Kidney (tissue), 14 donors: ENCODE data around the gene MRPL16. TPM values are rescaled to one million over a fixed set of nuclear protein-coding genes. Genes with fewer than 3 reads are reported as not detected.

ENCODE experiments used
- DNase-seq, 5 donors: peaks; one replicate each; pipeline ENCODE4 v3.0.0-alpha.2; 2013 to 2020
- FAIRE-seq: peaks from 2 replicates; lab custom pipeline; 2012; peaks lifted over from hg19 to GRCh38; lab: Jason Lieb, UNC
- H3K27ac ChIP-seq, 2 donors: one replicate each; pipeline ENCODE4 v1.7.0; 2013; ENCODE audit warnings: low read depth in 2 of 2, low read length in 2 of 2, inconsistent platforms in 1 of 2
- H3K27me3 ChIP-seq: one replicate; pipeline ENCODE4 v1.7.1; 2013; ENCODE audit warnings: low read length, inconsistent platforms; ENCODE audit not compliant: control insufficient read depth, insufficient read depth
- H3K36me3 ChIP-seq, 3 donors: one replicate each; pipeline versions ENCODE4 v1.7.0 to v1.7.1; 2013; ENCODE audit warnings: low read length in 3 of 3, control low read depth in 1 of 3, inconsistent platforms in 1 of 3; ENCODE audit not compliant: insufficient read depth in 3 of 3, control insufficient read depth in 2 of 3
- H3K4me1 ChIP-seq, 3 donors: one replicate each; pipeline versions ENCODE4 v1.7.0 to v1.7.1; 2013; ENCODE audit warnings: low read length in 3 of 3, inconsistent platforms in 1 of 3, low read depth in 1 of 3; ENCODE audit not compliant: control insufficient read depth in 2 of 3, insufficient read depth in 2 of 3
- H3K4me3 ChIP-seq, 3 donors: one replicate each; pipeline versions ENCODE4 v1.7.0 to v1.8.1; 2013; ENCODE audit warnings: low read length in 3 of 3, control low read depth in 1 of 3, inconsistent platforms in 1 of 3
- H3K9ac ChIP-seq, 3 donors: one replicate each; pipeline versions ENCODE4 v1.7.0 to v1.7.1; 2013; ENCODE audit warnings: low read length in 3 of 3, control low read depth in 1 of 3, inconsistent platforms in 1 of 3
- H3K9me3 ChIP-seq, 3 donors: one replicate each; pipeline versions ENCODE4 v1.7.0 to v1.7.1; 2013; ENCODE audit warnings: low read length in 3 of 3, control low read depth in 1 of 3, inconsistent platforms in 1 of 3; ENCODE audit not compliant: control insufficient read depth in 2 of 3, insufficient read depth in 1 of 3
- intact Hi-C: fragments of 100-400 bp; cut with DNase I; formaldehyde crosslinking; loops from one replicate; pipeline ENCODE4 v1.11.1; 2022
- polyA plus RNA-seq: library from polyadenylated mRNA; stranded (reverse); fragments of 350-450 nt; fragmentation: Illumina TruSeq; extraction: RNeasy Lipid Tissue Mini Kit (QIAGEN cat#74804); gene quantifications from one replicate; pipeline ENCODE4 v1.2.3, GENCODE V29; 2014; ENCODE audit warnings: low read depth, low replicate concordance; ENCODE audit not compliant: insufficient read depth
- total RNA-seq: library from RNA; stranded (reverse); fragmentation: NEBNext Ultra II Directional; extraction: Animal tissue kit (Norgen Biotek cat#: 25700); gene quantifications from one replicate; pipeline ENCODE4 v1.2.1, GENCODE V29; 2021
- TF ChIP-seq, protein P1 (sequence below): IDR thresholded peaks from 3 replicates; pipeline ENCODE4 v1.5.1; 2012; ENCODE audit warnings: mild to moderate bottlenecking, moderate library complexity, borderline replicate concordance; ENCODE audit not compliant: insufficient read depth; ENCODE audit errors: extremely low read depth
- donor health status: control.
- donor health status: control.
- donor health status: control.
- donor health status: control.
- donor health status: control.
- donor health status: DM: yes; HTN: yes; CAD: no.
- donor health status: Normal renal cell carcinoma (clear cell type).

Gene MRPL16
- total and polyA plus RNA-seq, 2 donors from 2014 or later, result 38.0 to 109 TPM

- DNase-seq (no peak), FAIRE-seq (no peak)
- no peaks in the 10 kb centered on the region for H3K27me3 ChIP-seq
- no peak overlapping the region for H3K9ac ChIP-seq
- H3K27ac ChIP-seq, result no peak overlapping the region
- H3K36me3 ChIP-seq, result peaks cover 0 to 10% (median 8%) of the 10 kb centered on the region in 3 donors
- no peaks in the 10 kb centered on the region for H3K9me3 ChIP-seq
- no peak overlapping the region for H3K4me3 ChIP-seq
- TF ChIP-seq, protein P1, sequence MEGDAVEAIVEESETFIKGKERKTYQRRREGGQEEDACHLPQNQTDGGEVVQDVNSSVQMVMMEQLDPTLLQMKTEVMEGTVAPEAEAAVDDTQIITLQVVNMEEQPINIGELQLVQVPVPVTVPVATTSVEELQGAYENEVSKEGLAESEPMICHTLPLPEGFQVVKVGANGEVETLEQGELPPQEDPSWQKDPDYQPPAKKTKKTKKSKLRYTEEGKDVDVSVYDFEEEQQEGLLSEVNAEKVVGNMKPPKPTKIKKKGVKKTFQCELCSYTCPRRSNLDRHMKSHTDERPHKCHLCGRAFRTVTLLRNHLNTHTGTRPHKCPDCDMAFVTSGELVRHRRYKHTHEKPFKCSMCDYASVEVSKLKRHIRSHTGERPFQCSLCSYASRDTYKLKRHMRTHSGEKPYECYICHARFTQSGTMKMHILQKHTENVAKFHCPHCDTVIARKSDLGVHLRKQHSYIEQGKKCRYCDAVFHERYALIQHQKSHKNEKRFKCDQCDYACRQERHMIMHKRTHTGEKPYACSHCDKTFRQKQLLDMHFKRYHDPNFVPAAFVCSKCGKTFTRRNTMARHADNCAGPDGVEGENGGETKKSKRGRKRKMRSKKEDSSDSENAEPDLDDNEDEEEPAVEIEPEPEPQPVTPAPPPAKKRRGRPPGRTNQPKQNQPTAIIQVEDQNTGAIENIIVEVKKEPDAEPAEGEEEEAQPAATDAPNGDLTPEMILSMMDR, result no peak
- peaks cover 0 to 7% (median 3%) of the 10 kb centered on the region in 3 donors for H3K4me1 ChIP-seq
- intact Hi-C loops, result no loop called here
Observed at GRCh38 chr11:59783632-59784090, 26.9 kb downstream of the MRPL16 start.

GRCh38 chr11:59782080-59782479 is 28.5 kb downstream of the MRPL16 start:
- TF ChIP-seq, protein P1, result no peak
- H3K4me3 ChIP-seq, result no peak overlapping the region
- intact Hi-C loops, result no loop called here
- peaks cover 0 to 15% (median 8%) of the 10 kb centered on the region in 3 donors for H3K4me1 ChIP-seq
- FAIRE-seq (no peak), DNase-seq (no peak)
- H3K27ac ChIP-seq, result no peak overlapping the region
- H3K27me3 ChIP-seq, result no peaks in the 10 kb centered on the region
- no peaks in the 10 kb centered on the region for H3K9me3 ChIP-seq
- peaks cover 0 to 3% (median 0%) of the 10 kb centered on the region in 3 donors for H3K36me3 ChIP-seq
- H3K9ac ChIP-seq, result no peak overlapping the region

DNA sequence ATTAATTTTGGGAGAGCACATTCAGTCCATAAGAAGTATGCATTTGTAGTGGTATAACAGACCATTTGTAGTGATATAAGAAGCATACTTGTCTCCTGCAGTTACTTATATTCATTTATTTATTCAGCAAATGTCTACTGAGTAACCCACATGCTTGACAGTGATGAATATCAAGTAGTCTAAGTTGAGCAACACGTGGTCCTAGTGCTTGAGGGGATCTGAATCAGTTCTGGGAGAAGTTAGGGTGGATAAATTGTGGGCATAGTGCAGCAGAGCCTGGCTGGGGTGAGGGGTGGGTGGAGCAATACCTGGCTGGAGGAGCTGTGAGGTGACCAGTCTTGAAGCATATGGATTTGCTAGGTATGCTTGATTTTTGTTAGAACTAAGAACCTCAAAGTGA is 31.1 kb downstream of the MRPL16 start:
- TF ChIP-seq, protein P1, result no peak
- intact Hi-C loops, result no loop called here
- Histone ChIP-seq H3K9ac (no peak overlapping the region), H3K4me3 (no peak overlapping the region), H3K9me3 (no peaks in the 10 kb centered on the region), H3K36me3 (peaks cover 0 to 10% (median 2%) of the 10 kb centered on the region in 3 donors), H3K27ac (no peak overlapping the region), H3K27me3 (no peaks in the 10 kb centered on the region), H3K4me1 (peaks cover 0 to 16% (median 3%) of the 10 kb centered on the region in 3 donors)
- DNase-seq (no peak), FAIRE-seq (no peak)

- no peaks in the 10 kb centered on the region for H3K9me3 ChIP-seq
- H3K4me1 ChIP-seq, result peaks cover 0 to 16% (median 3%) of the 10 kb centered on the region in 3 donors
- H3K27me3 ChIP-seq, result no peaks in the 10 kb centered on the region
- H3K27ac ChIP-seq, result peak overlapping the region in 1 of 2 donors; percentile 1
- TF ChIP-seq, protein P1, result no peak
- no peak for DNase-seq
- peaks cover 0 to 15% (median 2%) of the 10 kb centered on the region in 3 donors for H3K36me3 ChIP-seq
- FAIRE-seq, result no peak
- H3K4me3 ChIP-seq, result no peak overlapping the region
- intact Hi-C loops, result no loop called here
- H3K9ac ChIP-seq, result no peak overlapping the region
Observed at GRCh38 chr11:59778122-59778521, 32.5 kb downstream of the MRPL16 start.
